SK-N-SH (cell line): ENCODE measurements around the gene P2RY8.
A peak's percentile ranks its signal among the peaks of the same experiment; 100 is the strongest.

Source experiments
- ELF1 ChIP-seq: IDR thresholded peaks from 2 replicates; pipeline ENCODE4 v1.4.0; 2012
- EP300 ChIP-seq, 2 experiments: IDR thresholded peaks; 2 replicates each; pipeline versions ENCODE4 v1.4.0 to v1.6.1; 2012; ENCODE audit warnings: borderline replicate concordance in 1 of 2, low read depth in 1 of 2, low read length in 1 of 2
- FOXJ3 ChIP-seq: sonication (generic); formaldehyde crosslinking; IDR thresholded peaks from 2 replicates; pipeline ENCODE4 v1.5.1; 2020; ENCODE audit warnings: mild to moderate bottlenecking, missing genetic modification reagents
- FOXM1 ChIP-seq: IDR thresholded peaks from 2 replicates; pipeline ENCODE4 v1.4.0; 2012; ENCODE audit warnings: low read depth, mild to moderate bottlenecking
- IRF3 ChIP-seq: fragments of 150-350 bp; IDR thresholded peaks from 2 replicates; pipeline ENCODE4 v1.6.1; 2016; ENCODE audit warnings: mild to moderate bottlenecking, low read depth, low read length
- MAX ChIP-seq: IDR thresholded peaks from 2 replicates; pipeline ENCODE4 v1.4.0; 2012; ENCODE audit warnings: low read depth
- MXI1 ChIP-seq: IDR thresholded peaks from 2 replicates; pipeline ENCODE4 v1.6.1; 2012; ENCODE audit warnings: mild to moderate bottlenecking, low read depth, low read length, improper control_type of control experiment
- POLR2AphosphoS5 ChIP-seq: IDR thresholded peaks from 2 replicates; pipeline ENCODE4 v1.6.1; 2012; ENCODE audit warnings: low read depth, low read length
- RCOR1 ChIP-seq: fragments of 150-350 bp; IDR thresholded peaks from 2 replicates; pipeline ENCODE4 v1.6.1; 2017; ENCODE audit warnings: antibody characterized with exemption, low read length
- TAF1 ChIP-seq: IDR thresholded peaks from 2 replicates; pipeline ENCODE4 v1.6.1; 2012; ENCODE audit warnings: low read depth, mild to moderate bottlenecking, low read length, moderate library complexity, borderline replicate concordance
- TEAD4 ChIP-seq: IDR thresholded peaks from 2 replicates; pipeline ENCODE4 v1.4.0; 2012; ENCODE audit warnings: mild to moderate bottlenecking, borderline replicate concordance; ENCODE audit not compliant: insufficient read depth
- TF ChIP-seq, protein P1 (sequence below): IDR thresholded peaks from 2 replicates; pipeline ENCODE4; 2012
- TF ChIP-seq, protein P2 (sequence below): fragments of 200-600 bp; sonication (generic); IDR thresholded peaks from 2 replicates; pipeline ENCODE4 v1.6.1; 2017; ENCODE audit warnings: antibody characterized with exemption, mild to moderate bottlenecking, moderate library complexity

GRCh38 chrX:1481636-1482529, 55.1 kb downstream of the P2RY8 start:
- TF ChIP-seq POLR2AphosphoS5: no peak
- TF ChIP-seq, protein P1, sequence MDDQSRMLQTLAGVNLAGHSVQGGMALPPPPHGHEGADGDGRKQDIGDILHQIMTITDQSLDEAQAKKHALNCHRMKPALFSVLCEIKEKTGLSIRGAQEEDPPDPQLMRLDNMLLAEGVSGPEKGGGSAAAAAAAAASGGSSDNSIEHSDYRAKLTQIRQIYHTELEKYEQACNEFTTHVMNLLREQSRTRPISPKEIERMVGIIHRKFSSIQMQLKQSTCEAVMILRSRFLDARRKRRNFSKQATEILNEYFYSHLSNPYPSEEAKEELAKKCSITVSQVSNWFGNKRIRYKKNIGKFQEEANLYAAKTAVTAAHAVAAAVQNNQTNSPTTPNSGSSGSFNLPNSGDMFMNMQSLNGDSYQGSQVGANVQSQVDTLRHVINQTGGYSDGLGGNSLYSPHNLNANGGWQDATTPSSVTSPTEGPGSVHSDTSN: no peak
- TF ChIP-seq, protein P2, sequence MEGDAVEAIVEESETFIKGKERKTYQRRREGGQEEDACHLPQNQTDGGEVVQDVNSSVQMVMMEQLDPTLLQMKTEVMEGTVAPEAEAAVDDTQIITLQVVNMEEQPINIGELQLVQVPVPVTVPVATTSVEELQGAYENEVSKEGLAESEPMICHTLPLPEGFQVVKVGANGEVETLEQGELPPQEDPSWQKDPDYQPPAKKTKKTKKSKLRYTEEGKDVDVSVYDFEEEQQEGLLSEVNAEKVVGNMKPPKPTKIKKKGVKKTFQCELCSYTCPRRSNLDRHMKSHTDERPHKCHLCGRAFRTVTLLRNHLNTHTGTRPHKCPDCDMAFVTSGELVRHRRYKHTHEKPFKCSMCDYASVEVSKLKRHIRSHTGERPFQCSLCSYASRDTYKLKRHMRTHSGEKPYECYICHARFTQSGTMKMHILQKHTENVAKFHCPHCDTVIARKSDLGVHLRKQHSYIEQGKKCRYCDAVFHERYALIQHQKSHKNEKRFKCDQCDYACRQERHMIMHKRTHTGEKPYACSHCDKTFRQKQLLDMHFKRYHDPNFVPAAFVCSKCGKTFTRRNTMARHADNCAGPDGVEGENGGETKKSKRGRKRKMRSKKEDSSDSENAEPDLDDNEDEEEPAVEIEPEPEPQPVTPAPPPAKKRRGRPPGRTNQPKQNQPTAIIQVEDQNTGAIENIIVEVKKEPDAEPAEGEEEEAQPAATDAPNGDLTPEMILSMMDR: no peak
- TF ChIP-seq MAX: peak; percentile 85
- no peak for TF ChIP-seq FOXM1
- TF ChIP-seq TEAD4: no peak
- TF ChIP-seq IRF3: no peak
- no peak for TF ChIP-seq RCOR1
- peak; percentile 34; the same call in 1 of the 2 replicates for TF ChIP-seq ELF1
- TF ChIP-seq EP300 (IDR thresholded peaks at IDR 0.05; ENCODE audit: borderline replicate concordance in 1 of 2, low read depth in 1 of 2, low read length in 1 of 2): no peak
- TF ChIP-seq TAF1: no peak
- no peak for TF ChIP-seq MXI1
- TF ChIP-seq FOXJ3 (CRISPR knock-in tag): no peak
